Testis (tissue), 3 donors: ENCODE data around the gene MAP2K5. TPM values are rescaled to one million over a fixed set of nuclear protein-coding genes. Genes with fewer than 3 reads are reported as not detected.

ENCODE experiments used
- DNase-seq: peaks from one replicate; pipeline ENCODE4 v3.0.0-alpha.2; 2019
- H3K27ac ChIP-seq, 2 donors: fragments of 200-600 bp; sonication (generic); one replicate each; pipeline ENCODE4 v1.5.1; 2019
- H3K27me3 ChIP-seq: fragments of 200-600 bp; sonication (generic); one replicate; pipeline ENCODE4 v1.5.1; 2019
- H3K36me3 ChIP-seq: fragments of 200-600 bp; sonication (generic); one replicate; pipeline ENCODE4 v1.5.1; 2017; ENCODE audit warnings: low read depth; ENCODE audit errors: missing control alignments
- H3K4me1 ChIP-seq: fragments of 200-600 bp; sonication (generic); one replicate; pipeline ENCODE4 v1.5.1; 2019
- H3K4me3 ChIP-seq, 2 donors: fragments of 200-600 bp; sonication (generic); one replicate each; pipeline ENCODE4 v1.5.1; 2017 to 2019
- H3K9me3 ChIP-seq: fragments of 200-600 bp; sonication (generic); one replicate; pipeline ENCODE4 v1.5.1; 2017
- CTCF ChIP-seq, 3 experiments: fragments of 450-650 bp in 2 of 3; fragments of 200-600 bp in 1 of 3; sonication (generic) in 1 of 3; IDR thresholded peaks; one replicate each; pipeline ENCODE4 v1.5.1; 2016 to 2019; ENCODE audit warnings: antibody characterized with exemption in 3 of 3, mild to moderate bottlenecking in 2 of 3, moderate library complexity in 1 of 3
- POLR2A ChIP-seq: fragments of 450-650 bp; IDR thresholded peaks from one replicate; pipeline ENCODE4 v1.6.1; 2017; ENCODE audit warnings: antibody characterized with exemption, mild to moderate bottlenecking, moderate library complexity
- WGBS, 2 donors: methylation state at CpG; one replicate each; pipeline ENCODE4 v1.1.5; 2018; 5-methylcytosine and 5-hydroxymethylcytosine counted together
- intact Hi-C: fragments of 100-400 bp; cut with DNase I; formaldehyde crosslinking; loops from one replicate; pipeline ENCODE4 v1.15.1; 2023; ENCODE audit warnings: low total_unique reads
- polyA plus RNA-seq: library from polyadenylated mRNA; stranded (reverse); fragments of 350-450 nt; fragmentation: Illumina TruSeq; extraction: RNeasy Lipid Tissue Mini Kit (QIAGEN cat#74804); gene quantifications from one replicate; pipeline ENCODE4 v1.2.3, GENCODE V29; 2014; ENCODE audit warnings: low read depth, low replicate concordance; ENCODE audit not compliant: insufficient read depth
- total RNA-seq, 2 donors: library from RNA; depleted of rRNA; stranded (reverse); fragments of >200 nt; gene quantifications; one replicate each; pipeline ENCODE4 v1.2.3, GENCODE V29; 2016

MAP2K5 gene
- total and polyA plus RNA-seq, 3 donors from 2014 or later = 28.0 to 34.3 (median 31.2) TPM

GRCh38 chr15:67761343-67761742, 218.8 kb downstream of the MAP2K5 start:
- intact Hi-C loops = no loop called here
- H3K27ac ChIP-seq = no peak overlapping the region
- no peaks in the 10 kb centered on the region for H3K4me1 ChIP-seq
- TF ChIP-seq POLR2A (no peak), CTCF (IDR thresholded peaks at IDR 0.05) (no peak)
- H3K9me3 ChIP-seq = no peaks in the 10 kb centered on the region
- no peaks in the 10 kb centered on the region for H3K27me3 ChIP-seq
- H3K4me3 ChIP-seq = no peak overlapping the region
- WGBS, 2 donors = 78 to 82% methylated on average over 4 of the region's 4 CpGs
- no peaks in the 10 kb centered on the region for H3K36me3 ChIP-seq
- no peak for DNase-seq

- H3K9me3 ChIP-seq = no peaks in the 10 kb centered on the region
- intact Hi-C loops = no loop called here
- H3K4me3 ChIP-seq = no peak overlapping the region
- H3K36me3 ChIP-seq = no peaks in the 10 kb centered on the region
- no peaks in the 10 kb centered on the region for H3K27me3 ChIP-seq
- no peak overlapping the region for H3K27ac ChIP-seq
- no peak for TF ChIP-seq CTCF (IDR thresholded peaks at IDR 0.05)
- no peak for TF ChIP-seq POLR2A
- WGBS, 2 donors = 75 to 87% methylated on average over 7 of the region's 7 CpGs
- DNase-seq = no peak
- H3K4me1 ChIP-seq = no peaks in the 10 kb centered on the region
These were observed 220.3 kb downstream of the MAP2K5 start for GRCh38 chr15:67762610-67763368.

- intact Hi-C loops = no loop called here
- no peak for TF ChIP-seq POLR2A
- no peak for TF ChIP-seq CTCF (IDR thresholded peaks at IDR 0.05)
- 85 to 88% methylated on average over 2 of the region's 2 CpGs for WGBS, 2 donors
- no peak for DNase-seq
- Histone ChIP-seq H3K27ac (no peak overlapping the region), H3K4me1 (no peaks in the 10 kb centered on the region), H3K36me3 (no peaks in the 10 kb centered on the region), H3K9me3 (no peaks in the 10 kb centered on the region), H3K27me3 (no peaks in the 10 kb centered on the region), H3K4me3 (no peak overlapping the region)
These were observed 223.2 kb downstream of the MAP2K5 start for GRCh38 chr15:67765701-67766100.

- Histone ChIP-seq H3K27me3 (no peaks in the 10 kb centered on the region), H3K36me3 (no peaks in the 10 kb centered on the region), H3K27ac (no peak overlapping the region), H3K9me3 (no peaks in the 10 kb centered on the region), H3K4me1 (no peaks in the 10 kb centered on the region), H3K4me3 (no peak overlapping the region)
- intact Hi-C loops = no loop called here
- TF ChIP-seq POLR2A (no peak), CTCF (IDR thresholded peaks at IDR 0.05) (no peak)
- no peak for DNase-seq
- WGBS, 2 donors = 50 to 70% methylated on average over 2 of the region's 2 CpGs
These were observed 224.5 kb downstream of the MAP2K5 start for GRCh38 chr15:67766968-67767367.
